HepG2 (cell line): Measurements from ENCODE around the gene MLX. TPM values are rescaled to one million over a fixed set of nuclear protein-coding genes. Genes with fewer than 3 reads are reported as not detected.
A peak's percentile ranks its signal among the peaks of the same experiment; 100 is the strongest.

Experiments
- ATAC-seq: fragments of 200-7000 bp; cut with Tn5 transposase; 3 replicates; pipeline ENCODE4 v1.9.1; 2020; ENCODE audit warnings: mild to moderate bottlenecking, moderate library complexity
- BruUV-seq: library from RNA; stranded (reverse); fragments of 400-500 nt; replicated peaks from 2 replicates; lab custom pipeline; 2021; lab: Mats Ljungman, UMichigan
- CTCF ChIA-PET: fragments of 300-600 bp; formaldehyde crosslinking; extraction: SDS; loops from one replicate; lab custom pipeline; 2021; ENCODE audit warnings: low total read pairs, inconsistent platforms, low intra/inter-chr PET ratio; lab: Yijun Ruan, JAX
- POLR2A ChIA-PET: fragments of 350-600 bp; sonication (Branson Sonifier 250); formaldehyde crosslinking; loops from one replicate; lab custom pipeline; 2020; ENCODE audit warnings: antibody characterized with exemption, inconsistent platforms; lab: Yijun Ruan, JAX
- DNase-seq: peaks from one replicate; pipeline ENCODE4 v3.0.0-alpha.2; 2015; ENCODE audit warnings: low spot score
- FAIRE-seq: peaks from 3 replicates; lab custom pipeline; 2011; peaks lifted over from hg19 to GRCh38; lab: Jason Lieb, UNC
- H2AFZ ChIP-seq: one replicate; pipeline ENCODE4 v1.6.1; 2011; ENCODE audit warnings: low read length, inconsistent platforms
- H3K27ac ChIP-seq: fragments of 300-600 bp; 3 replicates; pipeline ENCODE4 v1.8.0; 2011; ENCODE audit warnings: mixed run types, mild to moderate bottlenecking, mixed read lengths, low read length, inconsistent platforms; ENCODE audit not compliant: insufficient read depth; ENCODE audit errors: extremely low read length
- H3K27me3 ChIP-seq, 2 experiments: fragments of 200-600 bp in 1 of 2; 2 replicates in 1 of 2; 3 replicates in 1 of 2; pipeline versions ENCODE4 v1.6.0 to v1.8.0; 2011; ENCODE audit warnings: low read length in 2 of 2, mild to moderate bottlenecking in 2 of 2, moderate library complexity in 2 of 2, inconsistent platforms in 1 of 2; ENCODE audit not compliant: insufficient read depth in 2 of 2, control insufficient read depth in 1 of 2
- H3K36me3 ChIP-seq, 2 experiments: fragments of 200-600 bp in 1 of 2; replicated peaks in 1 of 2; 2 replicates in 1 of 2; 3 replicates in 1 of 2; pipeline versions ENCODE4 v1.5.1 to v1.8.0; 2011; ENCODE audit warnings: low read length in 2 of 2, inconsistent platforms in 1 of 2; ENCODE audit not compliant: insufficient read depth in 2 of 2, control insufficient read depth in 1 of 2
- H3K4me1 ChIP-seq: 2 replicates; pipeline ENCODE4 v1.5.1; 2012; ENCODE audit warnings: low read length, inconsistent platforms; ENCODE audit not compliant: insufficient read depth
- H3K4me2 ChIP-seq: 2 replicates; pipeline ENCODE4 v1.6.0; 2011; ENCODE audit warnings: low read depth, low read length, inconsistent platforms
- H3K4me3 ChIP-seq, 3 experiments: fragments of 200-600 bp in 1 of 3; sonication (generic), shearing (Covaris generic) in 1 of 3; replicated peaks in 1 of 3; 2 replicates each; pipeline ENCODE4 v1.5.1; 2011 to 2016; ENCODE audit warnings: low read length in 3 of 3, inconsistent platforms in 2 of 3, low read depth in 2 of 3, mild to moderate bottlenecking in 2 of 3, control low read depth in 1 of 3, mixed read lengths in 1 of 3; ENCODE audit not compliant: insufficient read depth in 1 of 3
- H3K79me2 ChIP-seq: one replicate; pipeline ENCODE4 v1.6.1; 2011; ENCODE audit warnings: low read length, inconsistent platforms; ENCODE audit not compliant: insufficient read depth
- H3K9ac ChIP-seq: 2 replicates; pipeline ENCODE4 v1.6.0; 2011; ENCODE audit warnings: mild to moderate bottlenecking, low read depth, low read length, inconsistent platforms; ENCODE audit not compliant: insufficient read depth
- H3K9me3 ChIP-seq: 2 replicates; pipeline ENCODE4 v1.5.1; 2012; ENCODE audit warnings: mild to moderate bottlenecking, low read length
- H4K20me1 ChIP-seq: 2 replicates; pipeline ENCODE4 v1.6.0; 2011; ENCODE audit warnings: inconsistent platforms, mild to moderate bottlenecking, low read length, moderate library complexity; ENCODE audit not compliant: insufficient read depth
- AHR ChIP-seq: IDR thresholded peaks from 2 replicates; pipeline ENCODE4 v1.6.1; 2018; ENCODE audit warnings: missing genetic modification reagents, missing compliant biosample characterization
- FOXK1 ChIP-seq: sonication (generic); formaldehyde crosslinking; IDR thresholded peaks from 2 replicates; pipeline ENCODE4 v1.4.0; 2020; ENCODE audit warnings: low read depth, missing genetic modification reagents, borderline replicate concordance
- SP5 ChIP-seq: IDR thresholded peaks from 2 replicates; pipeline ENCODE4 v1.6.1; 2016; ENCODE audit warnings: low read depth, borderline replicate concordance
- TFAP4 ChIP-seq: sonication (generic); IDR thresholded peaks from 2 replicates; pipeline ENCODE4 v1.6.1; 2016; ENCODE audit warnings: low read depth, borderline replicate concordance
- TGIF2 ChIP-seq: IDR thresholded peaks from 2 replicates; pipeline ENCODE4 v1.6.1; 2016; ENCODE audit warnings: control low read depth, missing compliant biosample characterization
- TOE1 ChIP-seq: sonication (generic); formaldehyde crosslinking; IDR thresholded peaks from 2 replicates; pipeline ENCODE4 v1.4.0; 2020; ENCODE audit warnings: mild to moderate bottlenecking, missing genetic modification reagents
- ZC3H4 ChIP-seq: sonication (generic); formaldehyde crosslinking; IDR thresholded peaks from 2 replicates; pipeline ENCODE4 v1.4.0; 2020; ENCODE audit warnings: missing genetic modification reagents, borderline replicate concordance
- ZMAT5 ChIP-seq: sonication (generic); formaldehyde crosslinking; IDR thresholded peaks from 2 replicates; pipeline ENCODE4 v1.5.0; 2020; ENCODE audit warnings: mild to moderate bottlenecking, low read depth, missing genetic modification reagents, borderline replicate concordance
- ZNF121 ChIP-seq: sonication (generic); formaldehyde crosslinking; IDR thresholded peaks from 2 replicates; pipeline ENCODE4 v1.5.0; 2020; ENCODE audit warnings: mild to moderate bottlenecking, missing genetic modification reagents
- ZNF414 ChIP-seq: sonication (generic); formaldehyde crosslinking; IDR thresholded peaks from 2 replicates; pipeline ENCODE4 v1.5.0; 2020; ENCODE audit warnings: missing genetic modification reagents
- ZNF501 ChIP-seq: sonication (generic); formaldehyde crosslinking; IDR thresholded peaks from 2 replicates; pipeline ENCODE4 v1.5.1; 2020; ENCODE audit warnings: mild to moderate bottlenecking, moderate library complexity, missing genetic modification reagents
- ZNF619 ChIP-seq: sonication (generic); formaldehyde crosslinking; IDR thresholded peaks from 2 replicates; pipeline ENCODE4 v1.4.0; 2020; ENCODE audit warnings: mild to moderate bottlenecking, missing genetic modification reagents
- WGBS: methylation state at CpG from one replicate; pipeline ENCODE4 v1.1.6; 2017; ENCODE audit warnings: low lambda C conversion rate; 5-methylcytosine and 5-hydroxymethylcytosine counted together
- in situ Hi-C: cut with HindIII; loops from 2 replicates; pipeline ENCODE4 v1.10.0; 2017; ENCODE audit warnings: low pct_unique_long_range_greater_than_20kb; ENCODE audit not compliant: extremely low pct_ligation_motif_present
- intact Hi-C: fragments of 100-400 bp; cut with micrococcal nuclease; formaldehyde crosslinking; loops from one replicate; pipeline ENCODE4 v1.10.0; 2022; ENCODE audit not compliant: unreplicated experiment
- polyA plus RNA-seq, 8 experiments: library from polyadenylated mRNA; depleted of rRNA in 3 of 8; stranded (reverse) in 7 of 8; unstranded in 1 of 8; fragments of >200 nt; fragmentation: Illumina TruSeq in 4 of 8; extraction: Trizol in 4 of 8; gene quantifications; 2 replicates each; pipeline versions ENCODE4 v1.2.1 to v1.2.3, GENCODE V29; 2011 to 2016; ENCODE audit warnings: low read depth in 4 of 8, missing spikeins in 1 of 8, mixed read lengths in 1 of 8; ENCODE audit not compliant: insufficient read depth in 1 of 8
- total RNA-seq, 5 experiments: library from RNA; depleted of rRNA; stranded (reverse); fragments of >200 nt; fragmentation: Illumina TruSeq; extraction: Trizol; gene quantifications; 2 replicates each; pipeline ENCODE4 v1.2.3, GENCODE V29; 2016; ENCODE audit warnings: low read depth in 1 of 5
- TF ChIP-seq, protein P1 (sequence below): sonication (generic); formaldehyde crosslinking; IDR thresholded peaks from 2 replicates; pipeline ENCODE4 v1.4.0; 2020; ENCODE audit warnings: low read depth, mild to moderate bottlenecking, missing genetic modification reagents
- TF ChIP-seq, protein P2 (sequence below): sonication (generic); formaldehyde crosslinking; IDR thresholded peaks from 2 replicates; pipeline ENCODE4 v1.4.0; 2020; ENCODE audit warnings: missing genetic modification reagents

Gene MLX
- total and polyA plus RNA-seq, 2 of the 13 experiments (the other 11 are each of a cell fraction or from before 2014, with no cell fraction given), result 38.9 to 74.4 TPM

- no peak for TF ChIP-seq ZC3H4 (CRISPR knock-in tag)
These were observed 51.1 kb downstream of the MLX start (continued) for GRCh38 chr17:42617956-42618431.

GRCh38 chr17:42618442-42619150, 51.7 kb downstream of the MLX start:
- ChIA-PET CTCF (interaction anchor here (1.5 to 1.9 kb wide), 2 partner anchors 9 to 62 kb away, joined by 6 read pairs; partner anchors contain the start of genes CCR10, RETREG3 and TUBG1), POLR2A (interaction anchor here (0.6 to 4.6 kb wide), 11 partner anchors 9 to 329 kb away, joined by 3 to 50 read pairs (median 7); partner anchors contain the start of genes PLEKHH3, PSMC3IP, RETREG3 and TUBG1)
- intact Hi-C loops (loop anchor here (1.0 to 5.0 kb wide), 3 partner anchors 39 to 64 kb away; partner anchors contain the start of genes CNTNAP1, PLEKHH3 and TUBG2), in situ Hi-C loops (no loop called here)
- peaks cover 13 to 18% of the 10 kb centered on the region in 2 experiments; a peak in 4 of 5 replicates for H3K36me3 ChIP-seq
- H3K4me1 ChIP-seq, result peaks cover 35% of the 10 kb centered on the region
- peak; percentile 94 for ATAC-seq
- no peaks in the 10 kb centered on the region for H3K27me3 ChIP-seq
- H3K79me2 ChIP-seq, result no peaks in the 10 kb centered on the region
- peak; percentile 82 for DNase-seq
- peak; percentile 95 for FAIRE-seq
- peak overlapping the region; percentile 24 for H3K27ac ChIP-seq
- peak overlapping the region; percentile 70 for H3K4me2 ChIP-seq
- peak overlapping the region in 2 of 3 experiments; percentile 23 to 37; a peak in 3 of 6 replicates for H3K4me3 ChIP-seq
- H2AFZ ChIP-seq, result peak overlapping the region; percentile 19
- BruUV-seq, result no TSS peak
- 16% methylated on average over 9 of the region's 9 CpGs for WGBS
- 0 out of 2 replicates have a peak overlapping the region, but pooled peaks have one; percentile 10 for H3K9ac ChIP-seq
- H3K9me3 ChIP-seq, result no peaks in the 10 kb centered on the region
- no peaks in the 10 kb centered on the region for H4K20me1 ChIP-seq
- TF ChIP-seq ZMAT5 (CRISPR knock-in tag) (no peak), AHR (CRISPR knock-in tag) (peak; percentile 68; the same call in 1 of the 2 replicates), ZNF619 (CRISPR knock-in tag) (0 out of 2 replicates have a peak, but pooled peaks have one; percentile 63), TFAP4 (peak; percentile 80; the same call in 1 of the 2 replicates), ZNF501 (peak; percentile 66; the same call in 1 of the 2 replicates), SP5 (peak; percentile 56; the same call in 1 of the 2 replicates), ZNF121 (CRISPR knock-in tag) (peak; percentile 73), ZNF414 (CRISPR knock-in tag) (0 out of 2 replicates have a peak, but pooled peaks have one; percentile 58), TGIF2 (CRISPR knock-in tag) (peak; percentile 62), TOE1 (CRISPR knock-in tag) (peak; percentile 57; the same call in 1 of the 2 replicates), FOXK1 (CRISPR knock-in tag) (peak; percentile 28; the same call in 1 of the 2 replicates)
- TF ChIP-seq, protein P1, sequence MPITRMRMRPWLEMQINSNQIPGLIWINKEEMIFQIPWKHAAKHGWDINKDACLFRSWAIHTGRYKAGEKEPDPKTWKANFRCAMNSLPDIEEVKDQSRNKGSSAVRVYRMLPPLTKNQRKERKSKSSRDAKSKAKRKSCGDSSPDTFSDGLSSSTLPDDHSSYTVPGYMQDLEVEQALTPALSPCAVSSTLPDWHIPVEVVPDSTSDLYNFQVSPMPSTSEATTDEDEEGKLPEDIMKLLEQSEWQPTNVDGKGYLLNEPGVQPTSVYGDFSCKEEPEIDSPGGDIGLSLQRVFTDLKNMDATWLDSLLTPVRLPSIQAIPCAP (CRISPR knock-in tag), result no peak
- TF ChIP-seq, protein P2, sequence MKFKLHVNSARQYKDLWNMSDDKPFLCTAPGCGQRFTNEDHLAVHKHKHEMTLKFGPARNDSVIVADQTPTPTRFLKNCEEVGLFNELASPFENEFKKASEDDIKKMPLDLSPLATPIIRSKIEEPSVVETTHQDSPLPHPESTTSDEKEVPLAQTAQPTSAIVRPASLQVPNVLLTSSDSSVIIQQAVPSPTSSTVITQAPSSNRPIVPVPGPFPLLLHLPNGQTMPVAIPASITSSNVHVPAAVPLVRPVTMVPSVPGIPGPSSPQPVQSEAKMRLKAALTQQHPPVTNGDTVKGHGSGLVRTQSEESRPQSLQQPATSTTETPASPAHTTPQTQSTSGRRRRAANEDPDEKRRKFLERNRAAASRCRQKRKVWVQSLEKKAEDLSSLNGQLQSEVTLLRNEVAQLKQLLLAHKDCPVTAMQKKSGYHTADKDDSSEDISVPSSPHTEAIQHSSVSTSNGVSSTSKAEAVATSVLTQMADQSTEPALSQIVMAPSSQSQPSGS (CRISPR knock-in tag), result peak; percentile 23; the same call in 1 of the 2 replicates
